Liver (tissue), 9 donors: Measurements from ENCODE around the gene SERPINC1. TPM values are rescaled to one million over a fixed set of nuclear protein-coding genes. Genes with fewer than 3 reads are reported as not detected.

ENCODE experiments used
- DNase-seq: peaks from one replicate; pipeline ENCODE4 v3.0.0-alpha.2; 2017; ENCODE audit warnings: low spot score
- H3K27ac ChIP-seq, 2 donors: one replicate each; pipeline ENCODE4 v1.7.0; 2013; ENCODE audit warnings: inconsistent platforms in 2 of 2, low read length in 2 of 2, control low read depth in 1 of 2, low read depth in 1 of 2, mild to moderate bottlenecking in 1 of 2
- H3K27me3 ChIP-seq, 4 donors: one replicate each; pipeline versions ENCODE4 v1.6.1 to v1.7.0; 2013; ENCODE audit warnings: low read length in 3 of 4, inconsistent platforms in 1 of 4, mild to moderate bottlenecking in 1 of 4, moderate library complexity in 1 of 4; ENCODE audit not compliant: control insufficient read depth in 4 of 4, insufficient read depth in 4 of 4
- H3K36me3 ChIP-seq, 4 donors: one replicate each; pipeline versions ENCODE4 v1.6.1 to v1.7.0; 2013; ENCODE audit warnings: low read length in 3 of 4, mild to moderate bottlenecking in 3 of 4, low read depth in 1 of 4, moderate library complexity in 1 of 4; ENCODE audit not compliant: control insufficient read depth in 4 of 4, insufficient read depth in 3 of 4
- H3K4me1 ChIP-seq, 4 donors: one replicate each; pipeline versions ENCODE4 v1.6.1 to v1.7.0; 2013; ENCODE audit warnings: low read length in 3 of 4, mild to moderate bottlenecking in 3 of 4, moderate library complexity in 1 of 4; ENCODE audit not compliant: control insufficient read depth in 4 of 4, insufficient read depth in 4 of 4
- H3K4me3 ChIP-seq, 3 donors: one replicate each; pipeline versions ENCODE4 v1.6.1 to v1.7.0; 2013; ENCODE audit warnings: low read length in 3 of 3, control low read depth in 1 of 3, low read depth in 1 of 3, mild to moderate bottlenecking in 1 of 3
- H3K9ac ChIP-seq, 2 donors: one replicate each; pipeline ENCODE4 v1.7.0; 2013; ENCODE audit warnings: low read length in 2 of 2, mild to moderate bottlenecking in 2 of 2, moderate library complexity in 2 of 2, control low read depth in 1 of 2, low read depth in 1 of 2
- H3K9me3 ChIP-seq, 4 donors: one replicate each; pipeline versions ENCODE4 v1.6.1 to v1.7.0; 2013; ENCODE audit warnings: low read length in 3 of 4; ENCODE audit not compliant: control insufficient read depth in 4 of 4
- EGR1 ChIP-seq, 2 donors: IDR thresholded peaks; 2 replicates each; pipeline ENCODE4 v1.6.1; 2016 to 2018; ENCODE audit warnings: antibody characterized with exemption in 2 of 2, low read depth in 2 of 2
- FOXA1 ChIP-seq: IDR thresholded peaks from 2 replicates; pipeline ENCODE4 v1.6.1; 2016; ENCODE audit warnings: antibody characterized with exemption
- FOXA2 ChIP-seq: IDR thresholded peaks from 2 replicates; pipeline ENCODE4 v1.6.1; 2016; ENCODE audit warnings: antibody characterized with exemption
- GABPA ChIP-seq, 2 donors: IDR thresholded peaks in 1 of 2; conservative IDR thresholded peaks in 1 of 2; 2 replicates each; pipeline ENCODE4 v1.6.1; 2016; ENCODE audit warnings: antibody characterized with exemption in 2 of 2, mild to moderate bottlenecking in 1 of 2, moderate library complexity in 1 of 2
- HNF4A ChIP-seq, 2 donors: conservative IDR thresholded peaks; 2 replicates each; pipeline ENCODE4 v1.6.1; 2016; ENCODE audit warnings: antibody characterized with exemption in 2 of 2, mild to moderate bottlenecking in 2 of 2
- HNF4G ChIP-seq: IDR thresholded peaks from 2 replicates; pipeline ENCODE4 v1.6.1; 2016; ENCODE audit warnings: antibody characterized with exemption
- JUND ChIP-seq, 2 donors: IDR thresholded peaks; 2 replicates each; pipeline ENCODE4 v1.6.1; 2016; ENCODE audit warnings: antibody characterized with exemption in 2 of 2
- RAD21 ChIP-seq, 2 donors: IDR thresholded peaks; 2 replicates each; pipeline ENCODE4 v1.6.1; 2016; ENCODE audit warnings: antibody characterized with exemption in 2 of 2, mild to moderate bottlenecking in 2 of 2
- RXRA ChIP-seq, 2 donors: IDR thresholded peaks; 2 replicates each; pipeline ENCODE4 v1.6.1; 2017 to 2018; ENCODE audit warnings: antibody characterized with exemption in 2 of 2, mild to moderate bottlenecking in 1 of 2
- SP1 ChIP-seq: IDR thresholded peaks from 2 replicates; pipeline ENCODE4 v1.6.1; 2018; ENCODE audit warnings: antibody characterized with exemption, mild to moderate bottlenecking
- TAF1 ChIP-seq: conservative IDR thresholded peaks from 2 replicates; pipeline ENCODE4 v1.6.1; 2016; ENCODE audit warnings: antibody characterized with exemption, mild to moderate bottlenecking
- WGBS: extraction: QIAGEN DNeasy Blood & Tissue Kit; methylation state at CpG from one replicate; pipeline ENCODE4 v1.1.7; 2013; 5-methylcytosine and 5-hydroxymethylcytosine counted together
- polyA plus RNA-seq, 2 donors: library from polyadenylated mRNA; stranded (reverse) in 1 of 2; unstranded in 1 of 2; fragments of 200-250 nt in 1 of 2; fragments of >200 nt in 1 of 2; fragmentation: Nextera tagmentation in 1 of 2; extraction: Ambion mirVana in 1 of 2; gene quantifications; one replicate each; pipeline versions ENCODE4 v1.2.1 to v1.2.3, GENCODE V29; 2013 to 2015
- total RNA-seq, 2 donors: library from RNA; depleted of rRNA; stranded (reverse); fragments of >200 nt; gene quantifications; one replicate each; pipeline ENCODE4 v1.2.3, GENCODE V29; 2014
- TF ChIP-seq, protein P1 (sequence below): IDR thresholded peaks from 2 replicates; pipeline ENCODE4 v1.6.1; 2016; ENCODE audit warnings: antibody characterized with exemption
- TF ChIP-seq, protein P2 (sequence below): IDR thresholded peaks from 2 replicates; pipeline ENCODE4 v1.6.1; 2016; ENCODE audit warnings: antibody characterized with exemption
- donor health status: healthy.
- donor health status: healthy.
- donor health status: healthy.
- donor health status: healthy.
- donor health status: healthy.

The SERPINC1 gene
- total and polyA plus RNA-seq, 4 donors = 742 to 2,589 (median 2,412) TPM

DNA sequence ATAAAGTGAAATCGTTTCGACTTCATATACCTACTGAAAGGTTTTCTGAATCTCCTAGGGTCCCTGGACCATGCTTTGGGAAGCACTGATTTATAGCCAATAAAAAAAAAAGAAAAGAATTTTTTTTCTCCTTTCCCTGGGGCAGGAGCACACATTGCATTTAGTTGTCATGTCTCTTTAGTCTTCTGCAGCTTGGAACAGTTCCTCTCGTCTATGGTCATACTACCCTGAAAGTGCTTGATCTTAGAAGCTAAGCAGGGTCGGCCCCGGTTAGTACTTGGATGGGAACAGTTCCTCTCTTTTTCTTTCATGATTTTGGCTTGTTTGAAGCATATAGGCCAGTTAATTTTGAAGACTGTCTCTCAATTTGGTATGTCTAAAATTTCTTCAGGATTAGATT is 3.7 kb upstream of the SERPINC1 start:
- 92% methylated on average over 5 of the region's 5 CpGs for WGBS

GRCh38 chr1:173917635-173918493 is 737 bp upstream of the SERPINC1 start:
- H3K9me3 ChIP-seq = no peaks in the 10 kb centered on the region
- H3K27ac ChIP-seq = peak overlapping the region; percentile 67 to 82
- no peak for DNase-seq
- H3K9ac ChIP-seq = peak overlapping the region in 1 of 2 donors; percentile 36
- peak; percentile 31 for TF ChIP-seq SP1
- TF ChIP-seq HNF4A (conservative IDR thresholded peaks at IDR 0.05) = peak; percentile 46 to 65
- peak in 1 of 2 donors; percentile 11 for TF ChIP-seq RAD21 (IDR thresholded peaks at IDR 0.05)
- peak; percentile 40 to 69 for TF ChIP-seq RXRA (IDR thresholded peaks at IDR 0.05)
- TF ChIP-seq EGR1 (IDR thresholded peaks at IDR 0.05; ENCODE audit: low read depth in 2 of 2) = no peak
- no peak for TF ChIP-seq GABPA (IDR thresholded peaks at IDR 0.05 in 1 of 2, conservative IDR thresholded peaks at IDR 0.05 in 1 of 2)
- TF ChIP-seq, protein P1, sequence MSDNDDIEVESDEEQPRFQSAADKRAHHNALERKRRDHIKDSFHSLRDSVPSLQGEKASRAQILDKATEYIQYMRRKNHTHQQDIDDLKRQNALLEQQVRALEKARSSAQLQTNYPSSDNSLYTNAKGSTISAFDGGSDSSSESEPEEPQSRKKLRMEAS = peak; percentile 54
- peak; percentile 40 for TF ChIP-seq FOXA2
- no peaks in the 10 kb centered on the region for H3K27me3 ChIP-seq
- WGBS = 44% methylated on average over 12 of the region's 12 CpGs
- peaks cover 0 to 8% (median 5%) of the 10 kb centered on the region in 4 donors for H3K36me3 ChIP-seq
- H3K4me3 ChIP-seq = peak overlapping the region in 2 of 3 donors; percentile 26 to 30
- H3K4me1 ChIP-seq = peaks cover 4 to 40% (median 27%) of the 10 kb centered on the region in 4 donors

More for the DNA sequence above, 3.7 kb upstream of the SERPINC1 start:
- no peaks in the 10 kb centered on the region for H3K27me3 ChIP-seq
- peaks cover 4 to 36% (median 26%) of the 10 kb centered on the region in 4 donors for H3K4me1 ChIP-seq
- DNase-seq = no peak
- no peak overlapping the region for H3K27ac ChIP-seq
- H3K36me3 ChIP-seq = no peaks in the 10 kb centered on the region
- no peak overlapping the region for H3K9ac ChIP-seq
- H3K9me3 ChIP-seq = no peaks in the 10 kb centered on the region
- no peak overlapping the region for H3K4me3 ChIP-seq
- TF ChIP-seq FOXA1 (no peak), SP1 (no peak)

DNA sequence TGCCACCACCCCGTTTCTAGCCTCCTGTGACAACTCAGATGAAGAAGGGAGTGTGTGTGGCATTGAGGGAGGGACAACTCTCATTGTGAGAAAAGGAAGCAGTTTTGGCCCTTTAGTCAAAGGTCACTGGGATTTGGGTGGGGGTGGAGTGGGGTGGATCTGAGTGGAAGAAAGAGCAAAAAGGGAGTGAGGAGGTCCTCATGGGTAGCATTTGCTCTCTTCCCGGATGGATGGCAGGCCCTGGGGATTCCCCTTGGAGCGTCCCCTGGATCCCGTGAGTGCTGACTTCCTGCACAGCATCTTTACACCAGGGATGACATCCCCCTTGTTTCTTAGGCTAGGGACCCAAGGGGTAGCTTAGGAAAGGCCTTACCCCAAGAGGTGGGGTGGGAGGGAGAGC is 460 bp downstream of the SERPINC1 start:
- Histone ChIP-seq H3K9ac (peak overlapping the region; percentile 63 to 70), H3K4me3 (peak overlapping the region; percentile 66 to 96 (median 90)), H3K4me1 (peaks cover 4 to 50% (median 31%) of the 10 kb centered on the region in 4 donors), H3K9me3 (no peaks in the 10 kb centered on the region), H3K27me3 (no peaks in the 10 kb centered on the region), H3K27ac (peak overlapping the region; percentile 67 to 82), H3K36me3 (peaks cover 4 to 19% (median 10%) of the 10 kb centered on the region in 4 donors)
- DNase-seq = no peak
- TF ChIP-seq SP1 = no peak
- TF ChIP-seq HNF4G = no peak
- TF ChIP-seq TAF1 = no peak
- no peak for TF ChIP-seq GABPA (IDR thresholded peaks at IDR 0.05 in 1 of 2, conservative IDR thresholded peaks at IDR 0.05 in 1 of 2)
- TF ChIP-seq JUND (IDR thresholded peaks at IDR 0.05) = no peak
- TF ChIP-seq, protein P2, sequence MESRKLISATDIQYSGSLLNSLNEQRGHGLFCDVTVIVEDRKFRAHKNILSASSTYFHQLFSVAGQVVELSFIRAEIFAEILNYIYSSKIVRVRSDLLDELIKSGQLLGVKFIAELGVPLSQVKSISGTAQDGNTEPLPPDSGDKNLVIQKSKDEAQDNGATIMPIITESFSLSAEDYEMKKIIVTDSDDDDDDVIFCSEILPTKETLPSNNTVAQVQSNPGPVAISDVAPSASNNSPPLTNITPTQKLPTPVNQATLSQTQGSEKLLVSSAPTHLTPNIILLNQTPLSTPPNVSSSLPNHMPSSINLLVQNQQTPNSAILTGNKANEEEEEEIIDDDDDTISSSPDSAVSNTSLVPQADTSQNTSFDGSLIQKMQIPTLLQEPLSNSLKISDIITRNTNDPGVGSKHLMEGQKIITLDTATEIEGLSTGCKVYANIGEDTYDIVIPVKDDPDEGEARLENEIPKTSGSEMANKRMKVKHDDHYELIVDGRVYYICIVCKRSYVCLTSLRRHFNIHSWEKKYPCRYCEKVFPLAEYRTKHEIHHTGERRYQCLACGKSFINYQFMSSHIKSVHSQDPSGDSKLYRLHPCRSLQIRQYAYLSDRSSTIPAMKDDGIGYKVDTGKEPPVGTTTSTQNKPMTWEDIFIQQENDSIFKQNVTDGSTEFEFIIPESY = no peak
- TF ChIP-seq EGR1 (IDR thresholded peaks at IDR 0.05; ENCODE audit: low read depth in 2 of 2) = no peak
- 34% methylated on average over 4 of the region's 4 CpGs for WGBS
